Measurements from ENCODE around the gene LPAR1.

GRCh38 chr9:110919050-110919435, 119.2 kb downstream of the LPAR1 start:
- TF ChIP-seq POLR2A (IDR thresholded peaks at IDR 0.05; ENCODE audit: low read depth, low read length) (no peak), POLR2AphosphoS5 (IDR thresholded peaks at IDR 0.05; ENCODE audit: low read depth, low read length) (no peak), TAF1 (IDR thresholded peaks at IDR 0.05; ENCODE audit: borderline replicate concordance, low read depth, low read length) (no peak)
